GM21529 (cell line): ENCODE data around the gene PROX1.

Experiments
- ATAC-seq: cut with Tn5 transposase; IDR thresholded peaks from one replicate; pipeline ENCODE4 v1.9.1; 2021; ENCODE audit not compliant: unreplicated experiment

The PROX1 gene

DNA sequence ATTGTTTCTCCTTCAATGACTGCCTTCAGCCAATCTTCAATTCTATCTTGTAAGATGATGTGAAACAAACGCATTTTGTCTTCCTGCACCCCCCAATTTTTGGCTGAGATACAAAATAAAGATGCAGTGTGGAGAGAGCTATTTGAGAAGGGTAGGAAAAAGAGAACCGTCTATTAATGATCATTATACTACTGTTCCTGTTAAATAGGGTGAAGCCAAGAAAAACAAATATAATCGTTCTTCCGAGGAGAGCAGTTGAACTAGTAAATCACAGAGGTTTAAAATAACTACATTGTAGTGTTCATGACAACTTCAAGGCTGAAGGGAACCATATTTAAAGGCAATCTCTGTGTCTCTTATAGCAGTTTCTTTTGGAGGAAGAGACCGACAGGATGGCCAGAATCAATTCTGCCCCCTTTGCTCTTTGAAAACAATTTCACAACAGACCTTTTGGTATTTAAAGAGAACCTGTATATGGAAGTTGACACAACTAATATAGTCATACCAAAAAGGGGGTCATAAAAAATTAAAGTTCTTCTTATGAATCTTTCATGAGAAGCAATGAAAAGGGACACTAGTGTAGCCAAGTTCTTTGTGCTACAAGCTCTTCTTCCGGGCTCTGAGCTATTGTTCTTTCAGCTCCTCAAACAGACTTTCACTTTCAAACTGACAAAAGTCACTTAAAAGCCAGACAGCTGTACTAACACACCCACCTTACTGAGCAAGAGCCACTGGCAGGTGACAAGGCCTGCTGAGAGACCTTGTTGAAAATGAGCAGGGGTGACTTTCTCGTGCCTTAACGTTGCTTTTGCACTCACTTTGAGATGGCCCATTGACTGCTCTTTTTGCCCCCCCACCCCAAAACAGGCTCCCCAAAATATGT lies 30.9 kb downstream of the PROX1 start:
- ATAC-seq = peak; percentile 77

- ATAC-seq = no peak
These were observed 31.7 kb downstream of the PROX1 start for GRCh38 chr1:214019499-214019898.

- no peak for ATAC-seq
These were observed 33.5 kb downstream of the PROX1 start for GRCh38 chr1:214021321-214021720.

DNA sequence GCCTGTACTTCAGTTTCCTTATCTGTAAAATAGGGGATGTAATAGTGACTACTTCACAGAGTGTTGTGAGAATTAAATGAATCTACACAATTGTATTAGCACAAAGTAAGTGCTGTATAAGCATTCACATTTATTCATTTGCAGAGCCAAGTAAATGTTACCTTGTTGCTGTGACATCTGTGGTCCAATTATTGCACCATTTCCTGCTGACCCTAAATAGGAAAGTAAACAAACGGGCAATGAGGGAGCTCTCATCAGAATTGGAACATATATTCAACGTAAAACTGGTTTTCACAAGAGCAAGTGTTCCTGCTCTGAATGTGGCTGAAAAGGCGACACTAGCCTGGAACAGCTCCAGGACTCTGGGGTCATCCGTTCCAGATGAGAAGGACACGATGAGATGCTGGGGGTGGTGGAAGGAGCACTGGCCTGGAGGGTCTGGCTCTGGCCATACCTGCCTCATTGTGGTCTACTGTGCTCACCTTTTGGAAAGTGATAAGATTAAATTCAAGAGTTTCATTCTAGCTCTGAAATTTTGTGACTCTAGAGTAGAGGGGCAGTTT lies 34.5 kb downstream of the PROX1 start:
- ATAC-seq = no peak

DNA sequence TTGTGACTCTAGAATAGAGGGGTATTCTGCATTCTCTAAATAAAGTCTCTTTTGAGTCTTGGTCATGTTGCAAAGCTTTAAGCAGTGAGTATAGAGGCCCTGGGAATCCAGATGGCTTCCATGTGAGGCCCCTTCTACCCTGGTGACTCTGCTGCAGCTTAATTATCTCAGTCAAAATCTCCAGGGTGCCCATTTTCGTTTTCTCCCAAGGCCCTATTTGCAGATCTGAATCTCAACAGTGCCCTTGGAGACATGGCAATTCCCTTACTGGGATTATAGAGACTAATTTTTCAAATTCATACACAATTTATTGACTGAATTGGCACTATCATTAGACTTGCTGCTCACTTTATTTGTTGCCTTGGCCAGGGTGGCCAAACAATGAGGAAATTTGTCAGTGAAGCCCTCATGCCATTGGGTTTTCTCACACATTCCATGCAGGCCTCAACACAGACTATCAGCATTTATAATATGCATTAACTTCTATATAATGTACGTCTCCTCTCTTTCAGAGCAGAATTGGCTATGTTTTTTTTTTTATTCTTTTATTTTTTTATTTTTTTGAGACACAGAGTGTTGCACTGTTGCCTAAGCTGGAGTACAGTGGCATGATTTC lies 35.1 kb downstream of the PROX1 start:
- no peak for ATAC-seq

DNA sequence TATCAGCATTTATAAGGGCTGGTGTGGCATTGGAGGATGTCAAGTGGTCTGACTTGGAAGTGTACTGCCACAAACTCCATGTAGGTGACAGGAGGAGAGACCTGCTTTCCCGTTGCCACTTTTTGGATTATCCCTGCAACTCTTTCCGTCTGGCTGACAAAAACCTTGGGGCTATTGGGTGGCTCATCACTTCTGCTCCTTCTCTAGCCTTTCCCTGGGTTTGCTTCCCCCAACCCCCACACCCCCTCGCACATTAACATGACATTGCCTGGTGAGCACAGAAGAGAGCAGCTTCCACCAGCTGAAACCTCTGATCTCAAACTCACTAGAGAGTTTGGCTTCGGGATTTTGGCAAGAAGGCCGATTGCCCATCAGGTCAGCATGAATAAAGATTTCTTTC lies 39.2 kb downstream of the PROX1 start:
- no peak for ATAC-seq

- no peak for ATAC-seq
These were observed 39.7 kb downstream of the PROX1 start for GRCh38 chr1:214027498-214027897.

- no peak for ATAC-seq
These were observed 40.3 kb downstream of the PROX1 start for GRCh38 chr1:214028095-214028494.

- no peak for ATAC-seq
These were observed 41.1 kb downstream of the PROX1 start for GRCh38 chr1:214028649-214029406.

DNA sequence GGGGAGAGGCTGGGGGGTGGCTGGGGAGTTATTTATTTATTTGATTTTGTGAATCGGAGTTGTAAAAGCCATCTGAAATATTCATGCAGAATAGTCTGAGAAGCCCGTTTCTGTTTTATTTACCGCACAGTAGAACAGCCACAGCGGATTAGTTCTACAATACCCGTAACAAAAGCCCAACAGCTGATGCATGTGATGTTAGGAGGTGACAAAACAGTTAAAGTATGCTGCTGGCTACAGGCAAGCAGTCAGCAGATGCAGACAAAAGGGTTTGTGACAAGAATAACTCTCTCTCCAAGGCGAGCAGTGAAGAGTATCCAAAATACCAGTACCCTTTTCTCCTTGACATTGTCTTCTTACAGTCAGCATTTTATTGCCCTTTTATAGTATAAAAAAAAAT lies 42.0 kb downstream of the PROX1 start:
- no peak for ATAC-seq

GRCh38 chr1:214031267-214031650 lies 43.5 kb downstream of the PROX1 start:
- ATAC-seq = no peak

- no peak for ATAC-seq
These were observed 49.7 kb downstream of the PROX1 start for GRCh38 chr1:214037468-214037867.

- no peak for ATAC-seq
These were observed 51.7 kb downstream of the PROX1 start for GRCh38 chr1:214039394-214040018.

DNA sequence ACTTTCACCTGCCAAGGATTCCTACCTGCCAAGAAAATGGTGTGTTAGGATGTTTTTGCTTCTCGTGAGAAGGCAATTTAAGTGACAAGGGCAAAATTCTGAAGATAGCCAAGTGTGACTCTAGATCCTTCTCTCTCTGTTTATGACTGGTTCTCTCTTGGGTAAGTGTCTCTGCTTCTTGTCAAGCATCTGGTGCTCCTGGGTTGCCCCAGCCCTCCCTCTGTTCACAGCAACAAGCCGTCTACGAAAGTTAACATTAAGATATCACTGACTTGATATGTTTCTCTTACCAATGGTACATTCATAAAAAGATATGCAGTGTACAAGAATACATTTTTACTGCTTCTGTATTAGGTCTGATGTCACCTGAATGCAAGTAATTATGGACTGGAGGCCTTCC lies 55.4 kb downstream of the PROX1 start:
- ATAC-seq = no peak

DNA sequence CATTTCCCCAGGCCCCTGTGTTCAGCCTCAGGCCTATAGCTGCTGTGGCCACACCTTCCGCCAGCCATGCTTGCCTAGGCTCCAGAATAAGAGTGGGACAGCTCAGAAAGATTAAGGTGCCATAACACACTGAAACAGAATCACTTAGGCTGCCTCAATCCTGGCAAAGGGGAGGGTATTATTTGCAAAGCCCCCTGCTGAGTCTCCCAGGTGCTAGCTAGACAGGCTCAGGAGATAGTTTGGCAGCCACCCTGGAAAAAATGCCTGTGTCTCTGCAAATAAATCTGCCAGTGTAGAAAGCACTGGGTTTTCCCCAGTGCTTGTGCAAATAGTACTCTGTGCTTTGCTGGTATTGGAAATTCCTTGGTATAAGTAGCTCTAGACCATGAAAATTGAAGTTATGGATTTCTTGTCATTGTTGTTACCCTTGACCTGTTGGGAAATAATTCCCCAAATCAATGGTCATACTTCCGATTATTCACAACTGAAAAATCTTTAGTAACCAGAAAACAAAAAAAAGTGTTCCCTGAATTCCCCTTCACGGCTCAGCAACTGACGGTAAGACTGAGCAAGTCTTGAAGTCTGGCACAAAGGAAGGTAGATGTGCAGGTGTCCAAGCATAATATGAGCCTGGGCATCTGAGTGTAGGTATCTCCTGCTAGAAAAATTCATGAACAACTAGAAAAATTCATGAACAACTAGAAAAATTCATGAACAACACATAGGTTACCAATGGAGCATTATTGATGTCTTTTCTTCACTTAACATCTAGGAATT lies 56.9 kb downstream of the PROX1 start:
- no peak for ATAC-seq

DNA sequence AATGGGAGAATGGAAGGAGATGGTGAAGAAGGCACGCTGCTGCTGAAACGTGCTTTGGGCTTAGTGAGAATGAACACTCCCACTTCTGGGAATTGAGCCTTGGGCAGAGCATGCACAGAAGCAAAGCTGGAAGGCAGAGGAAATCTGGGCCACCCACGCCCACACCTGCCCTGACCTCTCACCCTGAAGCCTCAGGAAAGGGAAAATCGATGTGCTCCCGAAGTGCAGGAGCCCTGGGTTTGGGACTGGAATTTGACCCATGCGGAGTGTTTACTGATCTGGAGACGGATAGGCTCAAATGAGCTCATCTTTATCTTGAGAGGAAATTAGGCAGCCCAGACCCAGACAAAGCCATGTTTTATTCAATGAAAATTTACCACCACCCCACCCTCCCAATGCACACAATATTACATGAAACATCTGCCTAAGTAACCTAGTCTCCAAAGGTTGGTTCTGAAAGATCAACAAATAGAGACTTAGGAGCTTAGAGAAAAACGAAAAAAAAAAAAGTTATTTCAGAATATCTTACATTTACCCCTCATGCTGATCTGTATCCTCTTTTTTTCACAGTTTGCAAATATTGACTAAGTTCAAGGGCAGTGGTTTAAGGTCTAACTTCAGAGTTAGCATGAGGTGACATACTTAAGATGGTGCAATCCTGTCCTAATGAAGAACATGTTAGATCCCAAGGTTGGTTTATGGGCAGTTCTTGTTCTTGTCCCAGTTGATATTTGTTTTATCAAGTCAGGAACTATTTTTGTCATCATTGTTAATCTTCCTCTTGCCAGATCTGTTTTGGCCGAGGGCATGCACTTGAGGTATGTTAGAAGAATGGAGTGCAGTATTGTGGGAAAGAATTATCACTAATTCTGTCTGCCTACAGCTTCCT lies 63.0 kb downstream of the PROX1 start:
- no peak for ATAC-seq

DNA sequence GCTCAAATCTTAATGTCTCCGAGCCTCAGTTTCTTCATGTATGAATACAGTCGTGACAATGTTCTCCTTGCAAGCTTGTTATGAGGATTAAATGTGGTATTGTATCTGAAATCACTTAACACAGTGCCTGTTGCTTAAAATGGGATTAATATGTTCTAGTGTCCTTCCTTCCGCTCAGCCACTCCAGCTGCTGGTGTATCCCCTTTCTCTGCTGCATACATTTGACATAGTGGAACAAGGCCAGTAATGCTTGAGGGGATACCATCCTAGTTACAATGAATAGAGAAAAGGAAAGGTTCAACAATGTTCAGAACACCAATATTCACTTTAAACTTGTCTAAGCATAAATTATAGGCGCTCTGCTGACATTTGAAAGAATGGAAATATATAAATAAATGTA lies 64.0 kb downstream of the PROX1 start:
- no peak for ATAC-seq

- ATAC-seq = no peak
These were observed 70.3 kb downstream of the PROX1 start for GRCh38 chr1:214058076-214058475.

- no peak for ATAC-seq
These were observed 78.4 kb downstream of the PROX1 start for GRCh38 chr1:214066190-214066589.
